ENCODE results near the gene ABHD2.

DNA sequence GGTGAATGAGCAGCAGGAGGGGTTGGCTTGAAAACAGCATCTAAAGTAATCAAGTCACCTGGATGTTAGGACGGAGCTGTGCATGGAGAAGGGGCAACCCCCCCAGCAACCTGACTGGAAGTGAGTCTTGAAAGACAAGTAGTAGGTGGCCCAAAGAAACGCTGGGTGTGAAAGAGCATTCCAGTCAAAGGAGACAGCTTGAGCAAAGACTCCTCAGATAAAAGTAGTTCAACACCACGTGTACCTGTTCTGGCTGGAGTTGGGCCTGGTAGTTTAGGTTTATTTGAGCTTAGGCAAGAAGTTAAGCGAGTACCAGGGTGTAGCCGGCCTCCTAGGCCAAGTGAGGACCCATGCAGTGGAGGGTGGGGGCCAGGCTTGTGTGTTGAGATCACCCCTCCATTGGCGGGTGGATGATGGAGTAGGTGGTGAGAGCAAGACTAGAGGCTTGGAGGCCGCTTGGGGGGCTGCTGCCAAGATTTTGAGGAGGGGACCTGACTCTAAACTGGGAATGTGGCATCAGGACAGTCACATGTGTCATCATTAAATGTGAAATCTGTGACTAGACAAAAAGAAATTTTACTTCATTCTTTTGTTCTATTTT, 61.3 kb downstream of the ABHD2 start:
- no peak for TF ChIP-seq CTCF (IDR thresholded peaks at IDR 0.05; ENCODE audit: low read length)
- no peak for TF ChIP-seq EZH2 (IDR thresholded peaks at IDR 0.05; ENCODE audit: borderline replicate concordance, low read length)

Data from OCI-LY1 (cell line).